H1 (cell line): ENCODE data around the gene RARRES1.

Source experiments
- ASH2L ChIP-seq: fragments of 200-600, 300-600 bp; sonication (generic); IDR thresholded peaks from one replicate; pipeline ENCODE4 v1.7.1; 2017; ENCODE audit warnings: low read length
- BRCA1 ChIP-seq: IDR thresholded peaks from 2 replicates; pipeline ENCODE4 v1.6.1; 2012; ENCODE audit warnings: low read depth, low read length, improper control_type of control experiment
- CTCF ChIP-seq, 3 experiments: IDR thresholded peaks; 1 replicate in 2 of 3; 2 replicates in 1 of 3; pipeline versions ENCODE4 v1.5.1 to v1.6.1; 2011; ENCODE audit warnings: low read length in 3 of 3, mild to moderate bottlenecking in 3 of 3, inconsistent platforms in 2 of 3, low read depth in 1 of 3, moderate library complexity in 1 of 3; ENCODE audit not compliant: insufficient read depth in 1 of 3; ENCODE audit errors: control extremely low read depth in 1 of 3
- GTF2F1 ChIP-seq: IDR thresholded peaks from 2 replicates; pipeline ENCODE4 v1.6.1; 2012; ENCODE audit warnings: low read depth, low read length, improper control_type of control experiment, borderline replicate concordance
- POU5F1 ChIP-seq: IDR thresholded peaks from 2 replicates; pipeline ENCODE4 v1.6.1; 2011; ENCODE audit warnings: low read depth, mild to moderate bottlenecking, low read length, moderate library complexity
- RAD21 ChIP-seq, 2 experiments: IDR thresholded peaks in 1 of 2; conservative IDR thresholded peaks in 1 of 2; 2 replicates each; pipeline ENCODE4 v1.6.1; 2011; ENCODE audit warnings: low read depth in 2 of 2, low read length in 2 of 2, improper control_type of control experiment in 1 of 2, inconsistent platforms in 1 of 2, mild to moderate bottlenecking in 1 of 2, moderate library complexity in 1 of 2
- RXRA ChIP-seq: IDR thresholded peaks from 2 replicates; pipeline ENCODE4 v1.6.1; 2011; ENCODE audit warnings: low read depth, mild to moderate bottlenecking, low read length, moderate library complexity; ENCODE audit not compliant: insufficient read depth
- SIN3A ChIP-seq, 2 experiments: IDR thresholded peaks in 1 of 2; conservative IDR thresholded peaks in 1 of 2; 2 replicates each; pipeline ENCODE4 v1.6.1; 2011 to 2012; ENCODE audit warnings: low read length in 2 of 2, improper control_type of control experiment in 1 of 2, low read depth in 1 of 2, mild to moderate bottlenecking in 1 of 2
- TCF12 ChIP-seq: IDR thresholded peaks from 2 replicates; pipeline ENCODE4 v1.6.1; 2011; ENCODE audit warnings: low read depth, mild to moderate bottlenecking, low read length
- YY1 ChIP-seq: IDR thresholded peaks from 2 replicates; pipeline ENCODE4 v1.6.1; 2011; ENCODE audit warnings: low read depth, mild to moderate bottlenecking, low read length
- ZNF274 ChIP-seq: IDR thresholded peaks from 2 replicates; pipeline ENCODE4 v1.7.0; 2012; ENCODE audit warnings: low read length, borderline replicate concordance; ENCODE audit errors: extremely low read depth
- TF ChIP-seq, protein P1 (sequence below): fragments of 300-600 bp; sonication (generic); IDR thresholded peaks from 2 replicates; pipeline ENCODE4 v1.7.1; 2012; ENCODE audit warnings: low read length, moderate library complexity, mild to moderate bottlenecking, inconsistent platforms; ENCODE audit not compliant: insufficient replicate concordance

DNA sequence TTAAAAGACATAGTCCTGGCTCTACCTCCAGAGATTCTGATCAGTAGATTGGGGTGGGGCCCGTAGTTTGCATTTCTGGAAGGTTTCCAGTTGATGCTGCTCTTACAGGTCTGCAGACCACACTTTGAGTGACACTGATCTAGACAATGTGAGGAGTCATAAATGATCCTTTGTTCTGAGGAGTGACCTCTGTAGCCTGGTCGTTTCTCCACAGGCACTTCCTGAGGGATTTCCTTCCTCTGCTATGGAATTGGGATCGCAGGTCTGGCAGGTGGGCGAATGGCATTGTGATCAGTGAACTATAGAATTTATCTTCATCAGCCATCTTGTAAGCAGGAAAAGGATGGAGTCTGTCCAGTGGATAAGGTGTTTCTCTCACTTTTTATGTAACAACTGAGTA, 82.5 kb downstream of the RARRES1 start:
- no peak for TF ChIP-seq RXRA
- TF ChIP-seq RAD21 (IDR thresholded peaks at IDR 0.05 in 1 of 2, conservative IDR thresholded peaks at IDR 0.05 in 1 of 2; ENCODE audit: low read depth in 2 of 2, low read length in 2 of 2): no peak
- no peak for TF ChIP-seq SIN3A (conservative IDR thresholded peaks at IDR 0.05 in 1 of 2, IDR thresholded peaks at IDR 0.05 in 1 of 2; ENCODE audit: low read depth in 1 of 2, low read length in 2 of 2)
- no peak for TF ChIP-seq ASH2L
- no peak for TF ChIP-seq BRCA1
- no peak for TF ChIP-seq POU5F1
- TF ChIP-seq TCF12: no peak
- no peak for TF ChIP-seq YY1
- TF ChIP-seq ZNF274: no peak
- TF ChIP-seq, protein P1, sequence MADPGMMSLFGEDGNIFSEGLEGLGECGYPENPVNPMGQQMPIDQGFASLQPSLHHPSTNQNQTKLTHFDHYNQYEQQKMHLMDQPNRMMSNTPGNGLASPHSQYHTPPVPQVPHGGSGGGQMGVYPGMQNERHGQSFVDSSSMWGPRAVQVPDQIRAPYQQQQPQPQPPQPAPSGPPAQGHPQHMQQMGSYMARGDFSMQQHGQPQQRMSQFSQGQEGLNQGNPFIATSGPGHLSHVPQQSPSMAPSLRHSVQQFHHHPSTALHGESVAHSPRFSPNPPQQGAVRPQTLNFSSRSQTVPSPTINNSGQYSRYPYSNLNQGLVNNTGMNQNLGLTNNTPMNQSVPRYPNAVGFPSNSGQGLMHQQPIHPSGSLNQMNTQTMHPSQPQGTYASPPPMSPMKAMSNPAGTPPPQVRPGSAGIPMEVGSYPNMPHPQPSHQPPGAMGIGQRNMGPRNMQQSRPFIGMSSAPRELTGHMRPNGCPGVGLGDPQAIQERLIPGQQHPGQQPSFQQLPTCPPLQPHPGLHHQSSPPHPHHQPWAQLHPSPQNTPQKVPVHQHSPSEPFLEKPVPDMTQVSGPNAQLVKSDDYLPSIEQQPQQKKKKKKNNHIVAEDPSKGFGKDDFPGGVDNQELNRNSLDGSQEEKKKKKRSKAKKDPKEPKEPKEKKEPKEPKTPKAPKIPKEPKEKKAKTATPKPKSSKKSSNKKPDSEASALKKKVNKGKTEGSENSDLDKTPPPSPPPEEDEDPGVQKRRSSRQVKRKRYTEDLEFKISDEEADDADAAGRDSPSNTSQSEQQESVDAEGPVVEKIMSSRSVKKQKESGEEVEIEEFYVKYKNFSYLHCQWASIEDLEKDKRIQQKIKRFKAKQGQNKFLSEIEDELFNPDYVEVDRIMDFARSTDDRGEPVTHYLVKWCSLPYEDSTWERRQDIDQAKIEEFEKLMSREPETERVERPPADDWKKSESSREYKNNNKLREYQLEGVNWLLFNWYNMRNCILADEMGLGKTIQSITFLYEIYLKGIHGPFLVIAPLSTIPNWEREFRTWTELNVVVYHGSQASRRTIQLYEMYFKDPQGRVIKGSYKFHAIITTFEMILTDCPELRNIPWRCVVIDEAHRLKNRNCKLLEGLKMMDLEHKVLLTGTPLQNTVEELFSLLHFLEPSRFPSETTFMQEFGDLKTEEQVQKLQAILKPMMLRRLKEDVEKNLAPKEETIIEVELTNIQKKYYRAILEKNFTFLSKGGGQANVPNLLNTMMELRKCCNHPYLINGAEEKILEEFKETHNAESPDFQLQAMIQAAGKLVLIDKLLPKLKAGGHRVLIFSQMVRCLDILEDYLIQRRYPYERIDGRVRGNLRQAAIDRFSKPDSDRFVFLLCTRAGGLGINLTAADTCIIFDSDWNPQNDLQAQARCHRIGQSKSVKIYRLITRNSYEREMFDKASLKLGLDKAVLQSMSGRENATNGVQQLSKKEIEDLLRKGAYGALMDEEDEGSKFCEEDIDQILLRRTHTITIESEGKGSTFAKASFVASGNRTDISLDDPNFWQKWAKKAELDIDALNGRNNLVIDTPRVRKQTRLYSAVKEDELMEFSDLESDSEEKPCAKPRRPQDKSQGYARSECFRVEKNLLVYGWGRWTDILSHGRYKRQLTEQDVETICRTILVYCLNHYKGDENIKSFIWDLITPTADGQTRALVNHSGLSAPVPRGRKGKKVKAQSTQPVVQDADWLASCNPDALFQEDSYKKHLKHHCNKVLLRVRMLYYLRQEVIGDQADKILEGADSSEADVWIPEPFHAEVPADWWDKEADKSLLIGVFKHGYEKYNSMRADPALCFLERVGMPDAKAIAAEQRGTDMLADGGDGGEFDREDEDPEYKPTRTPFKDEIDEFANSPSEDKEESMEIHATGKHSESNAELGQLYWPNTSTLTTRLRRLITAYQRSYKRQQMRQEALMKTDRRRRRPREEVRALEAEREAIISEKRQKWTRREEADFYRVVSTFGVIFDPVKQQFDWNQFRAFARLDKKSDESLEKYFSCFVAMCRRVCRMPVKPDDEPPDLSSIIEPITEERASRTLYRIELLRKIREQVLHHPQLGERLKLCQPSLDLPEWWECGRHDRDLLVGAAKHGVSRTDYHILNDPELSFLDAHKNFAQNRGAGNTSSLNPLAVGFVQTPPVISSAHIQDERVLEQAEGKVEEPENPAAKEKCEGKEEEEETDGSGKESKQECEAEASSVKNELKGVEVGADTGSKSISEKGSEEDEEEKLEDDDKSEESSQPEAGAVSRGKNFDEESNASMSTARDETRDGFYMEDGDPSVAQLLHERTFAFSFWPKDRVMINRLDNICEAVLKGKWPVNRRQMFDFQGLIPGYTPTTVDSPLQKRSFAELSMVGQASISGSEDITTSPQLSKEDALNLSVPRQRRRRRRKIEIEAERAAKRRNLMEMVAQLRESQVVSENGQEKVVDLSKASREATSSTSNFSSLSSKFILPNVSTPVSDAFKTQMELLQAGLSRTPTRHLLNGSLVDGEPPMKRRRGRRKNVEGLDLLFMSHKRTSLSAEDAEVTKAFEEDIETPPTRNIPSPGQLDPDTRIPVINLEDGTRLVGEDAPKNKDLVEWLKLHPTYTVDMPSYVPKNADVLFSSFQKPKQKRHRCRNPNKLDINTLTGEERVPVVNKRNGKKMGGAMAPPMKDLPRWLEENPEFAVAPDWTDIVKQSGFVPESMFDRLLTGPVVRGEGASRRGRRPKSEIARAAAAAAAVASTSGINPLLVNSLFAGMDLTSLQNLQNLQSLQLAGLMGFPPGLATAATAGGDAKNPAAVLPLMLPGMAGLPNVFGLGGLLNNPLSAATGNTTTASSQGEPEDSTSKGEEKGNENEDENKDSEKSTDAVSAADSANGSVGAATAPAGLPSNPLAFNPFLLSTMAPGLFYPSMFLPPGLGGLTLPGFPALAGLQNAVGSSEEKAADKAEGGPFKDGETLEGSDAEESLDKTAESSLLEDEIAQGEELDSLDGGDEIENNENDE: no peak
- no peak for TF ChIP-seq CTCF (IDR thresholded peaks at IDR 0.05; ENCODE audit: control extremely low read depth in 1 of 3, insufficient read depth in 1 of 3, low read depth in 1 of 3, low read length in 3 of 3)
- TF ChIP-seq GTF2F1: no peak
